Gastrocnemius medialis (tissue), 4 donors: ENCODE measurements around the gene SH3TC1. TPM values are rescaled to one million over a fixed set of nuclear protein-coding genes. Genes with fewer than 3 reads are reported as not detected.
A peak's percentile ranks its signal among the peaks of the same experiment; 100 is the strongest.

ENCODE experiments used
- ATAC-seq, 2 donors: fragments of 150-250 bp; one replicate each; pipeline ENCODE4 v1.9.1; 2016
- DNase-seq, 2 donors: peaks; one replicate each; pipeline ENCODE4 v3.0.0-alpha.2; 2019
- H3K27ac ChIP-seq, 4 donors: fragments of 200-600 bp; sonication (generic); 1 replicate in 1 of 4; 2 replicates in 3 of 4; pipeline ENCODE4 v1.5.1; 2016 to 2018; ENCODE audit warnings: mild to moderate bottlenecking in 2 of 4, moderate library complexity in 1 of 4
- H3K27me3 ChIP-seq, 3 donors: fragments of 200-600 bp; sonication (generic) in 2 of 3; 1 replicate in 1 of 3; 2 replicates in 2 of 3; pipeline versions ENCODE4 v1.5.1 to v1.6.0; 2016 to 2019; ENCODE audit warnings: mild to moderate bottlenecking in 1 of 3, moderate library complexity in 1 of 3
- H3K36me3 ChIP-seq, 2 donors: fragments of 200-600 bp; sonication (generic) in 1 of 2; one replicate each; pipeline ENCODE4 v1.5.1; 2017 to 2018
- H3K4me1 ChIP-seq, 2 donors: fragments of 200-600 bp; sonication (generic) in 1 of 2; one replicate each; pipeline ENCODE4 v1.5.1; 2016 to 2017; ENCODE audit warnings: mild to moderate bottlenecking in 2 of 2
- H3K4me3 ChIP-seq, 4 donors: fragments of 200-600 bp; sonication (generic) in 3 of 4; 1 replicate in 1 of 4; 2 replicates in 3 of 4; pipeline ENCODE4 v1.5.1; 2016 to 2019; ENCODE audit warnings: mild to moderate bottlenecking in 2 of 4
- H3K9me3 ChIP-seq, 3 donors: fragments of 200-600 bp; sonication (generic) in 2 of 3; 1 replicate in 1 of 3; 2 replicates in 2 of 3; pipeline ENCODE4 v1.5.1; 2016 to 2019
- POLR2A ChIP-seq, 2 donors: fragments of 450-650 bp; IDR thresholded peaks; one replicate each; pipeline ENCODE4 v1.6.1; 2017; ENCODE audit warnings: antibody characterized with exemption in 2 of 2, mild to moderate bottlenecking in 2 of 2, moderate library complexity in 2 of 2
- in situ Hi-C, 4 donors: fragments of 200-750 bp; cut with MboI; loops; one replicate each; pipeline versions ENCODE4 v1.15.0 to v1.8.0; 2017; ENCODE audit warnings: low sequenced_read_pairs in 4 of 4
- intact Hi-C: fragments of 100-400 bp; cut with DNase I; formaldehyde crosslinking; loops from one replicate; pipeline ENCODE4 v1.15.1; 2023; ENCODE audit warnings: low total_unique reads
- total RNA-seq, 4 donors: library from RNA; depleted of rRNA; stranded (reverse); fragments of >200 nt; gene quantifications; one replicate each; pipeline versions ENCODE4 v1.1.0 to v1.2.3, GENCODE V29; 2016
- TF ChIP-seq, protein P1 (sequence below), 5 experiments: fragments of 450-650 bp in 3 of 5; fragments of 200-600 bp in 2 of 5; sonication (generic) in 2 of 5; IDR thresholded peaks in 4 of 5; conservative IDR thresholded peaks in 1 of 5; 1 replicate in 4 of 5; 2 replicates in 1 of 5; pipeline ENCODE4 v1.5.1; 2016 to 2019; ENCODE audit warnings: antibody characterized with exemption in 5 of 5, mild to moderate bottlenecking in 3 of 5, moderate library complexity in 3 of 5

SH3TC1 gene
- total RNA-seq, 4 donors from 2014 or later, result 2.9 to 8.5 (median 5.8) TPM

DNA sequence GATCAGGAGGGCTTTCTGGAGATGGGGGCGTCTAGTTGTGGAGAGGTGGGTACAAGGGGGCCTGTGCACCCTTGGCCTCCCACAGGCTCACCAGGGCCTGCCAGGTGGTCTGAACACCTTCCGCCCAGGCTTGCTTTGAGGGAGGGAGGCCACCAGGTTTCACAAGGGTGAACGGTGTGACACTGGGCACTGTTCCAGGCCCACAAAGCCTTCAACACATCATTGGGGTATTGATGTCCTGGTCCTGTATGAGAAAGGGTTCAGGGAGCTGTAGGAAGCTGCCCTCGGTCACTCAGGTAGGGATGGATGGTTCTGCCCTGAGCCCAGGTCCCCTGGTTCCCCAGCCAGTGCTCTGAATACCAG, 76.4 kb downstream of the SH3TC1 start:
- intact Hi-C loops, result loop anchor here (1.0 to 5.0 kb wide), 3 partner anchors 33 to 128 kb away; no protein-coding TSS in a partner anchor
- Histone ChIP-seq H3K4me3 (no peak overlapping the region), H3K27ac (peak overlapping the region; percentile 40 to 65 (median 42)), H3K27me3 (no peaks in the 10 kb centered on the region), H3K36me3 (no peaks in the 10 kb centered on the region), H3K9me3 (no peaks in the 10 kb centered on the region), H3K4me1 (peaks cover 29 to 43% of the 10 kb centered on the region in 2 donors)
- no peak for DNase-seq
- in situ Hi-C loops, result no loop called here
- no peak for TF ChIP-seq POLR2A (IDR thresholded peaks at IDR 0.05)
- TF ChIP-seq, protein P1, sequence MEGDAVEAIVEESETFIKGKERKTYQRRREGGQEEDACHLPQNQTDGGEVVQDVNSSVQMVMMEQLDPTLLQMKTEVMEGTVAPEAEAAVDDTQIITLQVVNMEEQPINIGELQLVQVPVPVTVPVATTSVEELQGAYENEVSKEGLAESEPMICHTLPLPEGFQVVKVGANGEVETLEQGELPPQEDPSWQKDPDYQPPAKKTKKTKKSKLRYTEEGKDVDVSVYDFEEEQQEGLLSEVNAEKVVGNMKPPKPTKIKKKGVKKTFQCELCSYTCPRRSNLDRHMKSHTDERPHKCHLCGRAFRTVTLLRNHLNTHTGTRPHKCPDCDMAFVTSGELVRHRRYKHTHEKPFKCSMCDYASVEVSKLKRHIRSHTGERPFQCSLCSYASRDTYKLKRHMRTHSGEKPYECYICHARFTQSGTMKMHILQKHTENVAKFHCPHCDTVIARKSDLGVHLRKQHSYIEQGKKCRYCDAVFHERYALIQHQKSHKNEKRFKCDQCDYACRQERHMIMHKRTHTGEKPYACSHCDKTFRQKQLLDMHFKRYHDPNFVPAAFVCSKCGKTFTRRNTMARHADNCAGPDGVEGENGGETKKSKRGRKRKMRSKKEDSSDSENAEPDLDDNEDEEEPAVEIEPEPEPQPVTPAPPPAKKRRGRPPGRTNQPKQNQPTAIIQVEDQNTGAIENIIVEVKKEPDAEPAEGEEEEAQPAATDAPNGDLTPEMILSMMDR (IDR thresholded peaks at IDR 0.05 in 4 of 5, conservative IDR thresholded peaks at IDR 0.05 in 1 of 5), result no peak
- ATAC-seq, result no peak

- Histone ChIP-seq H3K4me3 (no peak overlapping the region), H3K36me3 (no peaks in the 10 kb centered on the region), H3K27ac (peak overlapping the region in 3 of 4 donors; percentile 43 to 65 (median 50)), H3K27me3 (no peaks in the 10 kb centered on the region), H3K9me3 (no peaks in the 10 kb centered on the region), H3K4me1 (peaks cover 38 to 47% of the 10 kb centered on the region in 2 donors)
- intact Hi-C loops (loop anchor here (5.0 kb wide), 1 partner anchor 66 kb away; no protein-coding TSS in a partner anchor), in situ Hi-C loops (no loop called here)
- ATAC-seq (peak; percentile 64 to 68), DNase-seq (peak; percentile 62 to 87)
- no peak for TF ChIP-seq POLR2A (IDR thresholded peaks at IDR 0.05)
- TF ChIP-seq, protein P1 (IDR thresholded peaks at IDR 0.05 in 4 of 5, conservative IDR thresholded peaks at IDR 0.05 in 1 of 5), result no peak
Observed at GRCh38 chr4:8276358-8277240, 77.5 kb downstream of the SH3TC1 start.

DNA sequence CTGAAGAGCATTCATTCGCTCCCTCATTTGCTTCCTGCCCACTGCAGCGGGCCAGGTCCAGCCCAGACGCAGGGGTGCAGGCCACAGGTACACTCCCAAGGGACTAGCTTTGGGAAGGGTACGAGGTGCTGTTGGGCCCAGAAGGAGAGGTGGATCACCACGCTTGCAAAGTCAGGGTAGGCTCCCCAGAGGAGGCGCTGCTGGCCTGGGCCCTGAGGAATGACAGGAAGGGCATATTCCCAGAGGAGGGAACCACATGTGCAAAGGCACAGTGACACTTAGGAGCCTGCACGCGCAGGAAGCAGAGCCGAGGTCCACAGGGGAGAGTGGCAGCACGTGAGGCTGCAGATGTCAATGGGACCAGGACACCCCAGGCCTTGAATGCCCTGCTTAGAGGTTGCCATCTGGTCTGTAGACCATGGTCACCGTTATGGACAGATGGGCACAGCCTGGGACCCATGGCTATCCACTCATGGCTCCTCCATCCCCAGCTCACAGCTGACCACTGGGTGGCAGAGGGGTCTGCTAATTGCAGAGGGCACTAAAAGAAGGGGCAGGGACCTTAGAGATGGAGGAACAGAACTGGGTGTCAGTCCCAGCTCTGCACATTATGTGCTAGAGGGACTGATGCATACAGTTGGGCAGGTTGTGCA, 78.4 kb downstream of the SH3TC1 start:
- H3K27me3 ChIP-seq, result no peaks in the 10 kb centered on the region
- H3K4me1 ChIP-seq, result peaks cover 40 to 49% of the 10 kb centered on the region in 2 donors
- TF ChIP-seq POLR2A (IDR thresholded peaks at IDR 0.05), result no peak
- no peak for DNase-seq
- H3K27ac ChIP-seq, result no peak overlapping the region
- H3K4me3 ChIP-seq, result no peak overlapping the region
- H3K36me3 ChIP-seq, result no peaks in the 10 kb centered on the region
- in situ Hi-C loops, result no loop called here
- H3K9me3 ChIP-seq, result no peaks in the 10 kb centered on the region
- no peak for ATAC-seq
- intact Hi-C loops, result loop anchor here (5.0 kb wide), 1 partner anchor 65 kb away; no protein-coding TSS in a partner anchor

GRCh38 chr4:8278009-8278395, 78.9 kb downstream of the SH3TC1 start:
- peak in 1 of 2 donors; percentile 36 for DNase-seq
- Histone ChIP-seq H3K4me3 (no peak overlapping the region), H3K9me3 (no peaks in the 10 kb centered on the region), H3K27me3 (no peaks in the 10 kb centered on the region), H3K36me3 (no peaks in the 10 kb centered on the region), H3K4me1 (peaks cover 40 to 47% of the 10 kb centered on the region in 2 donors), H3K27ac (no peak overlapping the region)
- in situ Hi-C loops, result no loop called here
- TF ChIP-seq, protein P1 (IDR thresholded peaks at IDR 0.05 in 4 of 5, conservative IDR thresholded peaks at IDR 0.05 in 1 of 5), result no peak
- TF ChIP-seq POLR2A (IDR thresholded peaks at IDR 0.05), result no peak
- intact Hi-C loops, result loop anchor here (5.0 kb wide), 1 partner anchor 64 kb away; no protein-coding TSS in a partner anchor
- no peak for ATAC-seq
